HepG2 (cell line): ENCODE data around the gene EFNA3. TPM values are rescaled to one million over a fixed set of nuclear protein-coding genes. Genes with fewer than 3 reads are reported as not detected.
A peak's percentile ranks its signal among the peaks of the same experiment; 100 is the strongest.

Experiments
- CEBPG ChIP-seq: IDR thresholded peaks from 2 replicates; pipeline ENCODE4 v1.6.1; 2016
- RARA ChIP-seq: IDR thresholded peaks from 2 replicates; pipeline ENCODE4 v1.6.1; 2016; ENCODE audit warnings: missing genetic modification reagents, missing compliant biosample characterization
- RXRB ChIP-seq: IDR thresholded peaks from 2 replicates; pipeline ENCODE4 v1.6.1; 2016; ENCODE audit warnings: borderline replicate concordance, missing genetic modification reagents, missing compliant biosample characterization
- TBX3 ChIP-seq: fragments of 450-650 bp; IDR thresholded peaks from 2 replicates; pipeline ENCODE4 v1.6.1; 2017; ENCODE audit warnings: antibody characterized with exemption, mild to moderate bottlenecking, inconsistent platforms, borderline replicate concordance
- ZFP82 ChIP-seq: sonication (generic); formaldehyde crosslinking; IDR thresholded peaks from 2 replicates; pipeline ENCODE4 v1.5.1; 2020; ENCODE audit warnings: mild to moderate bottlenecking, missing genetic modification reagents, borderline replicate concordance
- ZNF232 ChIP-seq: sonication (generic); formaldehyde crosslinking; IDR thresholded peaks from 2 replicates; pipeline ENCODE4 v1.4.0; 2020; ENCODE audit warnings: missing genetic modification reagents, borderline replicate concordance
- ZNF296 ChIP-seq: sonication (generic); formaldehyde crosslinking; conservative IDR thresholded peaks from 2 replicates; pipeline ENCODE4 v1.5.0; 2020; ENCODE audit warnings: mild to moderate bottlenecking, missing genetic modification reagents
- ZNF788 ChIP-seq: sonication (generic); formaldehyde crosslinking; IDR thresholded peaks from 2 replicates; pipeline ENCODE4 v1.5.0; 2020; ENCODE audit warnings: mild to moderate bottlenecking, missing genetic modification reagents, borderline replicate concordance
- polyA plus RNA-seq, 8 experiments: library from polyadenylated mRNA; depleted of rRNA in 3 of 8; stranded (reverse) in 7 of 8; unstranded in 1 of 8; fragments of >200 nt; fragmentation: Illumina TruSeq in 4 of 8; extraction: Trizol in 4 of 8; gene quantifications; 2 replicates each; pipeline versions ENCODE4 v1.2.1 to v1.2.3, GENCODE V29; 2011 to 2016; ENCODE audit warnings: low read depth in 4 of 8, missing spikeins in 1 of 8, mixed read lengths in 1 of 8; ENCODE audit not compliant: insufficient read depth in 1 of 8
- total RNA-seq, 5 experiments: library from RNA; depleted of rRNA; stranded (reverse); fragments of >200 nt; fragmentation: Illumina TruSeq; extraction: Trizol; gene quantifications; 2 replicates each; pipeline ENCODE4 v1.2.3, GENCODE V29; 2016; ENCODE audit warnings: low read depth in 1 of 5
- TF ChIP-seq, protein P1 (sequence below): sonication (generic); formaldehyde crosslinking; IDR thresholded peaks from 2 replicates; pipeline ENCODE4 v1.4.0; 2020; ENCODE audit warnings: missing genetic modification reagents, borderline replicate concordance
- TF ChIP-seq, protein P2 (sequence below): sonication (generic); formaldehyde crosslinking; IDR thresholded peaks from 2 replicates; pipeline ENCODE4 v1.5.1; 2020; ENCODE audit warnings: missing genetic modification reagents, mild to moderate bottlenecking, borderline replicate concordance
- TF ChIP-seq, protein P3 (sequence below): sonication (generic); formaldehyde crosslinking; IDR thresholded peaks from 2 replicates; pipeline ENCODE4 v1.4.0; 2020; ENCODE audit warnings: missing genetic modification reagents
- TF ChIP-seq, protein P4 (sequence below): fragments of 450-650 bp; IDR thresholded peaks from 2 replicates; pipeline ENCODE4 v1.6.1; 2017; ENCODE audit warnings: mild to moderate bottlenecking

EFNA3 gene
- total and polyA plus RNA-seq, 2 of the 13 experiments (the other 11 are each of a cell fraction or from before 2014, with no cell fraction given): 1.0 to 5.7 TPM

DNA sequence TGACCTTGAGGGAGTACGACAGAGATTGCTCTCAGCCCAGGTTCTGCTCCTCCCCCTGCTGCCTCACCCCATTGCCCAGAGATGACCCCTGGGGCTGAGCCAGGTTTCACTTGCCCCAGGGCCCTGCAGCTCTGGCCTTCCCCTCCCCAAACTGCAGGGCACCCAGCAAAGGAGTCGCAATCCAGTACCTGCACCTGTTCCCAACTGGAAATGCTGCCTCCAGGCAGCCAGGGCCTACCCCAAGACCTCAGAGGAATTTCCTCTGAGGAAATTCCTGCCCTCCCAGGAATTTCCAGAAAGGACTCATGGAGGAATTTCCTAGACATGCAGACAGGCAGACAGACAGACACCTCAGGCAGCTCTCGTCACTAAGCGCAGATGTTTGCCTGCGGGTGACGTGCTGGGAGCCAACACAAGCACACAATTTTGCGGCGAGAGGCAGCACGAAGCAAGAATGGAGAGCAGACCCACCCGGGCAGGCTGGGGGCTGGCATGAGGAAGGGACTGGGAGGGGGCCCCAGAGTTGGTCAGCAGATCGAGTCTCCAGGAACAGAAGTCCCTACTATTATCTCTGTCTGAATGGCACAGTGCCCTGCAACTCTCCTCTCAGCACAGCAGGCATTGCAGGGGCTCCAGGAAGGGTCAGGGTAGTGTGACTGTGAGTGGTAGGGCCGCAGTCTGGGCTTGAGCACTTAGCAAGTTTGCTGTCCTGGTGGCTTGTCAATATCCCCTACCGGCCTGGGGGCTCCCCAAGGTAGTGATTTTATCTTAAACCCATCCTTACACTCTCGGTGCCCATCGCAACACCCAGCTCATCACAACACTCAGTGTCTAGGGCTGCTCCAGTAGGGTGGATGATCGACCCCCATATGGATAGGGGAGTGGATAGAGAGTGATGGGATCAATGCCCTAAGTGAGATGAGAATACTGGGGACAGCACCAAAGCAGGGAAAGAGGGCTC lies 46.1 kb downstream of the EFNA3 start (continued):
- TF ChIP-seq, protein P1, sequence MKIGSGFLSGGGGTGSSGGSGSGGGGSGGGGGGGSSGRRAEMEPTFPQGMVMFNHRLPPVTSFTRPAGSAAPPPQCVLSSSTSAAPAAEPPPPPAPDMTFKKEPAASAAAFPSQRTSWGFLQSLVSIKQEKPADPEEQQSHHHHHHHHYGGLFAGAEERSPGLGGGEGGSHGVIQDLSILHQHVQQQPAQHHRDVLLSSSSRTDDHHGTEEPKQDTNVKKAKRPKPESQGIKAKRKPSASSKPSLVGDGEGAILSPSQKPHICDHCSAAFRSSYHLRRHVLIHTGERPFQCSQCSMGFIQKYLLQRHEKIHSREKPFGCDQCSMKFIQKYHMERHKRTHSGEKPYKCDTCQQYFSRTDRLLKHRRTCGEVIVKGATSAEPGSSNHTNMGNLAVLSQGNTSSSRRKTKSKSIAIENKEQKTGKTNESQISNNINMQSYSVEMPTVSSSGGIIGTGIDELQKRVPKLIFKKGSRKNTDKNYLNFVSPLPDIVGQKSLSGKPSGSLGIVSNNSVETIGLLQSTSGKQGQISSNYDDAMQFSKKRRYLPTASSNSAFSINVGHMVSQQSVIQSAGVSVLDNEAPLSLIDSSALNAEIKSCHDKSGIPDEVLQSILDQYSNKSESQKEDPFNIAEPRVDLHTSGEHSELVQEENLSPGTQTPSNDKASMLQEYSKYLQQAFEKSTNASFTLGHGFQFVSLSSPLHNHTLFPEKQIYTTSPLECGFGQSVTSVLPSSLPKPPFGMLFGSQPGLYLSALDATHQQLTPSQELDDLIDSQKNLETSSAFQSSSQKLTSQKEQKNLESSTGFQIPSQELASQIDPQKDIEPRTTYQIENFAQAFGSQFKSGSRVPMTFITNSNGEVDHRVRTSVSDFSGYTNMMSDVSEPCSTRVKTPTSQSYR (CRISPR knock-in tag): peak; percentile 20; the same call in 1 of the 2 replicates
- TF ChIP-seq TBX3 (no peak), RARA (CRISPR knock-in tag) (peak; percentile 51; the same call in 1 of the 2 replicates), ZNF232 (0 out of 2 replicates have a peak, but pooled peaks have one; percentile 48), RXRB (CRISPR knock-in tag) (peak; percentile 19; the same call in 1 of the 2 replicates), ZNF788 (CRISPR knock-in tag) (0 out of 2 replicates have a peak, but pooled peaks have one; percentile 52), ZFP82 (CRISPR knock-in tag) (peak; percentile 65; the same call in 1 of the 2 replicates), ZNF296 (CRISPR knock-in tag) (no peak), CEBPG (no peak)
- TF ChIP-seq, protein P2, sequence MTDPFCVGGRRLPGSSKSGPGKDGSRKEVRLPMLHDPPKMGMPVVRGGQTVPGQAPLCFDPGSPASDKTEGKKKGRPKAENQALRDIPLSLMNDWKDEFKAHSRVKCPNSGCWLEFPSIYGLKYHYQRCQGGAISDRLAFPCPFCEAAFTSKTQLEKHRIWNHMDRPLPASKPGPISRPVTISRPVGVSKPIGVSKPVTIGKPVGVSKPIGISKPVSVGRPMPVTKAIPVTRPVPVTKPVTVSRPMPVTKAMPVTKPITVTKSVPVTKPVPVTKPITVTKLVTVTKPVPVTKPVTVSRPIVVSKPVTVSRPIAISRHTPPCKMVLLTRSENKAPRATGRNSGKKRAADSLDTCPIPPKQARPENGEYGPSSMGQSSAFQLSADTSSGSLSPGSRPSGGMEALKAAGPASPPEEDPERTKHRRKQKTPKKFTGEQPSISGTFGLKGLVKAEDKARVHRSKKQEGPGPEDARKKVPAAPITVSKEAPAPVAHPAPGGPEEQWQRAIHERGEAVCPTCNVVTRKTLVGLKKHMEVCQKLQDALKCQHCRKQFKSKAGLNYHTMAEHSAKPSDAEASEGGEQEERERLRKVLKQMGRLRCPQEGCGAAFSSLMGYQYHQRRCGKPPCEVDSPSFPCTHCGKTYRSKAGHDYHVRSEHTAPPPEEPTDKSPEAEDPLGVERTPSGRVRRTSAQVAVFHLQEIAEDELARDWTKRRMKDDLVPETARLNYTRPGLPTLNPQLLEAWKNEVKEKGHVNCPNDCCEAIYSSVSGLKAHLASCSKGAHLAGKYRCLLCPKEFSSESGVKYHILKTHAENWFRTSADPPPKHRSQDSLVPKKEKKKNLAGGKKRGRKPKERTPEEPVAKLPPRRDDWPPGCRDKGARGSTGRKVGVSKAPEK (CRISPR knock-in tag): peak; percentile 50; the same call in 1 of the 2 replicates
- TF ChIP-seq, protein P3, sequence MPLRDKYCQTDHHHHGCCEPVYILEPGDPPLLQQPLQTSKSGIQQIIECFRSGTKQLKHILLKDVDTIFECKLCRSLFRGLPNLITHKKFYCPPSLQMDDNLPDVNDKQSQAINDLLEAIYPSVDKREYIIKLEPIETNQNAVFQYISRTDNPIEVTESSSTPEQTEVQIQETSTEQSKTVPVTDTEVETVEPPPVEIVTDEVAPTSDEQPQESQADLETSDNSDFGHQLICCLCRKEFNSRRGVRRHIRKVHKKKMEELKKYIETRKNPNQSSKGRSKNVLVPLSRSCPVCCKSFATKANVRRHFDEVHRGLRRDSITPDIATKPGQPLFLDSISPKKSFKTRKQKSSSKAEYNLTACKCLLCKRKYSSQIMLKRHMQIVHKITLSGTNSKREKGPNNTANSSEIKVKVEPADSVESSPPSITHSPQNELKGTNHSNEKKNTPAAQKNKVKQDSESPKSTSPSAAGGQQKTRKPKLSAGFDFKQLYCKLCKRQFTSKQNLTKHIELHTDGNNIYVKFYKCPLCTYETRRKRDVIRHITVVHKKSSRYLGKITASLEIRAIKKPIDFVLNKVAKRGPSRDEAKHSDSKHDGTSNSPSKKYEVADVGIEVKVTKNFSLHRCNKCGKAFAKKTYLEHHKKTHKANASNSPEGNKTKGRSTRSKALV (CRISPR knock-in tag): 0 out of 2 replicates have a peak, but pooled peaks have one; percentile 16
- TF ChIP-seq, protein P4, sequence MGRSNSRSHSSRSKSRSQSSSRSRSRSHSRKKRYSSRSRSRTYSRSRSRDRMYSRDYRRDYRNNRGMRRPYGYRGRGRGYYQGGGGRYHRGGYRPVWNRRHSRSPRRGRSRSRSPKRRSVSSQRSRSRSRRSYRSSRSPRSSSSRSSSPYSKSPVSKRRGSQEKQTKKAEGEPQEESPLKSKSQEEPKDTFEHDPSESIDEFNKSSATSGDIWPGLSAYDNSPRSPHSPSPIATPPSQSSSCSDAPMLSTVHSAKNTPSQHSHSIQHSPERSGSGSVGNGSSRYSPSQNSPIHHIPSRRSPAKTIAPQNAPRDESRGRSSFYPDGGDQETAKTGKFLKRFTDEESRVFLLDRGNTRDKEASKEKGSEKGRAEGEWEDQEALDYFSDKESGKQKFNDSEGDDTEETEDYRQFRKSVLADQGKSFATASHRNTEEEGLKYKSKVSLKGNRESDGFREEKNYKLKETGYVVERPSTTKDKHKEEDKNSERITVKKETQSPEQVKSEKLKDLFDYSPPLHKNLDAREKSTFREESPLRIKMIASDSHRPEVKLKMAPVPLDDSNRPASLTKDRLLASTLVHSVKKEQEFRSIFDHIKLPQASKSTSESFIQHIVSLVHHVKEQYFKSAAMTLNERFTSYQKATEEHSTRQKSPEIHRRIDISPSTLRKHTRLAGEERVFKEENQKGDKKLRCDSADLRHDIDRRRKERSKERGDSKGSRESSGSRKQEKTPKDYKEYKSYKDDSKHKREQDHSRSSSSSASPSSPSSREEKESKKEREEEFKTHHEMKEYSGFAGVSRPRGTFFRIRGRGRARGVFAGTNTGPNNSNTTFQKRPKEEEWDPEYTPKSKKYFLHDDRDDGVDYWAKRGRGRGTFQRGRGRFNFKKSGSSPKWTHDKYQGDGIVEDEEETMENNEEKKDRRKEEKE: no peak
